Measurements from ENCODE around the gene SLC9A3.

The SLC9A3 gene

DNA sequence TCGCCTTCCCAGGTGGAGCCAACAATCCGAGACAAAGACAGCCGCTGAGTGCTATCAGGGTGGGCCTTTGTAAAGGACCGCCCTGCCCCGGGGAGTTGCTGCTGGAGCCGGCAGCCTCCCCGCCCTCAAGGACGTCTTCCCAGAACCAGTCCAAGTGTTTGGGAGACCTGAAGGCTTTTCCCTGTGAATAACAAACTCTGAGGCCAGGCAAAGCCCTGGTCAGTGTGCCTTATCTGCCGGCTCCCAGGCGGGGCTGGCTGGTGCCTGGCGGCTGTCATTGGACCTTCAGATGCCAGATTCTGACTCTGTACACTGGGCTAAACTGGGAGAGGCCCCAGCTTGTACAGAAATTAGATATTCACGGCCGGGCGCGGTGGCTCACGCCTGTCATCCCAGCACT lies 2.1 kb downstream of the SLC9A3 start:
- no peaks in the 10 kb centered on the region for H3K27me3 ChIP-seq (ENCODE audit: insufficient read depth, low read length, poor library complexity)
- no peaks in the 10 kb centered on the region for H3K9me3 ChIP-seq (ENCODE audit: insufficient read depth, low read length, severe bottlenecking)
- H4K20me1 ChIP-seq (ENCODE audit: insufficient read depth, low read length), result no peaks in the 10 kb centered on the region
- no peak overlapping the region for H3K4me3 ChIP-seq (ENCODE audit: low read depth in 1 of 2, low read length in 2 of 2)
- no peak for DNase-seq
- H3K9ac ChIP-seq (ENCODE audit: low read depth, low read length), result no peak overlapping the region
- no peaks in the 10 kb centered on the region for H3K36me3 ChIP-seq (ENCODE audit: insufficient read depth, low read length)
- no peak overlapping the region for H3K27ac ChIP-seq (ENCODE audit: low read length)
- no peak overlapping the region for H3K4me2 ChIP-seq (ENCODE audit: insufficient read depth, low read length)
- ATAC-seq (ENCODE audit: insufficient read depth, low read depth), result no peak
- TF ChIP-seq CTCF (IDR thresholded peaks at IDR 0.05; ENCODE audit: borderline replicate concordance, extremely low read depth, low read length, poor library complexity, severe bottlenecking), result no peak
- TF ChIP-seq EZH2 (IDR thresholded peaks at IDR 0.05; ENCODE audit: borderline replicate concordance, low read depth, low read length, severe bottlenecking), result no peak
- no peak overlapping the region for H2AFZ ChIP-seq (ENCODE audit: low read depth, low read length)
- H3K4me1 ChIP-seq (ENCODE audit: insufficient read depth, low read length), result peaks cover 6% of the 10 kb centered on the region
- no peaks in the 10 kb centered on the region for H3K79me2 ChIP-seq (ENCODE audit: insufficient read depth, low read length)

- H4K20me1 ChIP-seq (ENCODE audit: insufficient read depth, low read length), result no peaks in the 10 kb centered on the region
- peaks cover 2% of the 10 kb centered on the region for H3K4me1 ChIP-seq (ENCODE audit: insufficient read depth, low read length)
- no peak for DNase-seq
- H2AFZ ChIP-seq (ENCODE audit: low read depth, low read length), result no peak overlapping the region
- no peak overlapping the region for H3K4me2 ChIP-seq (ENCODE audit: insufficient read depth, low read length)
- H3K27ac ChIP-seq (ENCODE audit: low read length), result no peak overlapping the region
- no peak overlapping the region for H3K9ac ChIP-seq (ENCODE audit: low read depth, low read length)
- no peak for ATAC-seq (ENCODE audit: insufficient read depth, low read depth)
- H3K36me3 ChIP-seq (ENCODE audit: insufficient read depth, low read length), result no peaks in the 10 kb centered on the region
- H3K9me3 ChIP-seq (ENCODE audit: insufficient read depth, low read length, severe bottlenecking), result no peaks in the 10 kb centered on the region
- no peaks in the 10 kb centered on the region for H3K79me2 ChIP-seq (ENCODE audit: insufficient read depth, low read length)
- TF ChIP-seq EZH2 (IDR thresholded peaks at IDR 0.05; ENCODE audit: borderline replicate concordance, low read depth, low read length, severe bottlenecking) (no peak), CTCF (IDR thresholded peaks at IDR 0.05; ENCODE audit: borderline replicate concordance, extremely low read depth, low read length, poor library complexity, severe bottlenecking) (no peak)
- H3K4me3 ChIP-seq (ENCODE audit: low read depth in 1 of 2, low read length in 2 of 2), result no peak overlapping the region
- H3K27me3 ChIP-seq (ENCODE audit: insufficient read depth, low read length, poor library complexity), result no peaks in the 10 kb centered on the region
Measured at GRCh38 chr5:521680-522079, 2.6 kb downstream of the SLC9A3 start.

DNA sequence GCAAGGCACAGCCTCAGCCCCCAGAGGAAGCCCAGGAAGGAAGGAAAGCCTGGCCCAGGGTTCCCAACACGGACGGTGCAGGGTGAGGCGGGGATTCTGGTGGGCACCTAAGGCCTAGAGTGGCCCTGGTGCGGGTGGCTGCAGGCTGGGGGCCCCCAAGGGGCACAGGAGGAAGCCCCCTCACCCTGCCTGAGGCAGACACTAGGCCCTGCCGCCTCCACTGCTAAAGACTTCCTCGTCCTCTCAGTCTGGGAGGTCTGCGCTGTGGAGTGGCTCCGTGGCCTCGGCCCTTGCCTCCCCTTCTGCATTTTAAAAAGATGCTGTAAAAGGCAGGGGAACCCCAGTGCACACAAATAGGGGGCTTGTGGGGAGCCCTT lies 3.4 kb downstream of the SLC9A3 start:
- Histone ChIP-seq H3K9me3 (ENCODE audit: insufficient read depth, low read length, severe bottlenecking) (no peaks in the 10 kb centered on the region), H3K4me1 (ENCODE audit: insufficient read depth, low read length) (no peaks in the 10 kb centered on the region), H3K79me2 (ENCODE audit: insufficient read depth, low read length) (no peaks in the 10 kb centered on the region), H3K27ac (ENCODE audit: low read length) (no peak overlapping the region), H3K4me2 (ENCODE audit: insufficient read depth, low read length) (no peak overlapping the region), H3K4me3 (ENCODE audit: low read depth in 1 of 2, low read length in 2 of 2) (no peak overlapping the region), H4K20me1 (ENCODE audit: insufficient read depth, low read length) (no peaks in the 10 kb centered on the region), H3K27me3 (ENCODE audit: insufficient read depth, low read length, poor library complexity) (no peaks in the 10 kb centered on the region), H2AFZ (ENCODE audit: low read depth, low read length) (no peak overlapping the region), H3K9ac (ENCODE audit: low read depth, low read length) (no peak overlapping the region), H3K36me3 (ENCODE audit: insufficient read depth, low read length) (no peaks in the 10 kb centered on the region)
- TF ChIP-seq CTCF (IDR thresholded peaks at IDR 0.05; ENCODE audit: borderline replicate concordance, extremely low read depth, low read length, poor library complexity, severe bottlenecking) (no peak), EZH2 (IDR thresholded peaks at IDR 0.05; ENCODE audit: borderline replicate concordance, low read depth, low read length, severe bottlenecking) (no peak)
- no peak for ATAC-seq (ENCODE audit: insufficient read depth, low read depth)
- no peak for DNase-seq

Data from DND-41 (cell line).